Endothelial cell (in vitro differentiated cells): Measurements from ENCODE around the gene SLC17A4. TPM values are rescaled to one million over a fixed set of nuclear protein-coding genes. Genes with fewer than 3 reads are reported as not detected.
"Not testable (repeated sequence)": the region's sequence is repeated elsewhere in the genome, so short reads cannot be mapped to it uniquely, and the experiment has no call there.

Experiments used
- DNase-seq: peaks from one replicate; pipeline ENCODE4 v3.0.0; 2021; ENCODE audit warnings: low spot score
- H3K27ac Mint-ChIP-seq: one replicate; pipeline ENCODE4 v1.8.0; 2021; ENCODE audit warnings: mixed read lengths, inconsistent platforms; ENCODE audit not compliant: unreplicated experiment
- H3K27me3 Mint-ChIP-seq: one replicate; pipeline ENCODE4 v1.8.0; 2021; ENCODE audit warnings: mild to moderate bottlenecking, moderate library complexity, mixed read lengths, inconsistent platforms; ENCODE audit not compliant: unreplicated experiment
- H3K36me3 Mint-ChIP-seq: one replicate; pipeline ENCODE4 v1.8.0; 2021; ENCODE audit warnings: mild to moderate bottlenecking, low read depth, mixed read lengths, inconsistent platforms; ENCODE audit not compliant: unreplicated experiment
- H3K4me1 Mint-ChIP-seq: one replicate; pipeline ENCODE4 v1.8.0; 2021; ENCODE audit warnings: mild to moderate bottlenecking, mixed read lengths, inconsistent platforms; ENCODE audit not compliant: unreplicated experiment
- H3K4me3 Mint-ChIP-seq: one replicate; pipeline ENCODE4 v1.8.0; 2021; ENCODE audit warnings: mild to moderate bottlenecking, mixed read lengths, inconsistent platforms; ENCODE audit not compliant: unreplicated experiment
- H3K9me3 Mint-ChIP-seq: one replicate; pipeline ENCODE4 v1.8.0; 2021; ENCODE audit warnings: mixed read lengths, inconsistent platforms; ENCODE audit not compliant: unreplicated experiment
- total RNA-seq: library from RNA; stranded (reverse); fragmentation: NEBNext Ultra II Directional; extraction: Animal tissue kit (Norgen Biotek cat#: 25700); gene quantifications from one replicate; pipeline ENCODE4 v1.2.1, GENCODE V29; 2021; ENCODE audit not compliant: unreplicated experiment
- TF ChIP-seq, protein P1 (sequence below): fragments of 200-600 bp; sonication (generic); IDR thresholded peaks from one replicate; pipeline ENCODE4 v1.5.0; 2021; ENCODE audit warnings: antibody characterized with exemption; ENCODE audit not compliant: unreplicated experiment

SLC17A4 gene
- total RNA-seq, 1 donor from 2014 or later = not detected

DNA sequence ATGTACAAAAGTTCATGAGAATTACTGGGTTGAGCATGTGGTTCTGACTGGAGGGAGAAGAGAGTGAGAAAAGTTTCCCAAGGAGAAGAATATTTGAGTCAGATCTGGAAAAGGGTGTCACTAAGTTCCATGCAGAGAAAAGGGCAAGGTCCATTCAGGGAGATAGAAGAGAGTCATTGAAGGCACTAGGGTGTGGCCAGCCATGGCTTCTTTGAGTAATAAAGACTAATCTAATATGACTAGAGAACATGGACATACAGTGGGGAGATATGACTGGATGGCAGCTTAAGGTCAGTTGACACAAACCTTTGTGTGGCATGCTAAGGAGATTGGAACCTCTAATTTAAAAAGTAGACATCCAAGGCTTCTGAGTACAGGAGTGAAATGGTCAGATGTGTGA, 10.7 kb upstream of the SLC17A4 start:
- Mint-ChIP-seq H3K27ac (no peak overlapping the region), H3K4me1 (peaks cover 9% of the 10 kb centered on the region), H3K4me3 (no peak overlapping the region), H3K9me3 (no peaks in the 10 kb centered on the region), H3K27me3 (no peaks in the 10 kb centered on the region), H3K36me3 (no peaks in the 10 kb centered on the region)
- no peak for DNase-seq
- TF ChIP-seq, protein P1, sequence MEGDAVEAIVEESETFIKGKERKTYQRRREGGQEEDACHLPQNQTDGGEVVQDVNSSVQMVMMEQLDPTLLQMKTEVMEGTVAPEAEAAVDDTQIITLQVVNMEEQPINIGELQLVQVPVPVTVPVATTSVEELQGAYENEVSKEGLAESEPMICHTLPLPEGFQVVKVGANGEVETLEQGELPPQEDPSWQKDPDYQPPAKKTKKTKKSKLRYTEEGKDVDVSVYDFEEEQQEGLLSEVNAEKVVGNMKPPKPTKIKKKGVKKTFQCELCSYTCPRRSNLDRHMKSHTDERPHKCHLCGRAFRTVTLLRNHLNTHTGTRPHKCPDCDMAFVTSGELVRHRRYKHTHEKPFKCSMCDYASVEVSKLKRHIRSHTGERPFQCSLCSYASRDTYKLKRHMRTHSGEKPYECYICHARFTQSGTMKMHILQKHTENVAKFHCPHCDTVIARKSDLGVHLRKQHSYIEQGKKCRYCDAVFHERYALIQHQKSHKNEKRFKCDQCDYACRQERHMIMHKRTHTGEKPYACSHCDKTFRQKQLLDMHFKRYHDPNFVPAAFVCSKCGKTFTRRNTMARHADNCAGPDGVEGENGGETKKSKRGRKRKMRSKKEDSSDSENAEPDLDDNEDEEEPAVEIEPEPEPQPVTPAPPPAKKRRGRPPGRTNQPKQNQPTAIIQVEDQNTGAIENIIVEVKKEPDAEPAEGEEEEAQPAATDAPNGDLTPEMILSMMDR = no peak

DNA sequence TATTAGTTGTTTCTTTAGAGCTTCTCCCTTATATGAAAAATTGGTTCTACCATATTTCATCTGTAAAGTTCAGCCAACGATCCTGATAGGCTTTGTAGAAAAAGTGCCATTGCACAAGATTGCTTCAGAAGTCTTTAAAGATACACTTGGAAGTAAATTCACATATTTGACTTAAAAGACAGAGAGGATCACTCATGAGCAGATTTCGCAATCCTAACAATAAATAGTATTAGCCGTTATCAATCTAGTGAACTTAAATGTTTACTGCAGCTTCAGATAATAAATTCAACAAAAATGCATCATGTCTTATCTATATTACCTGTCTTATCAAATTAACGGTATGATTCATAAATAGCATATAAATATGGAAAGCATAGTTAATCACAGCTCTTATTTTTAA, 8.7 kb upstream of the SLC17A4 start:
- peaks cover 13% of the 10 kb centered on the region for H3K4me1 Mint-ChIP-seq
- no peak overlapping the region for H3K27ac Mint-ChIP-seq
- H3K36me3 Mint-ChIP-seq = no peaks in the 10 kb centered on the region
- TF ChIP-seq, protein P1 = no peak
- H3K4me3 Mint-ChIP-seq = no peak overlapping the region
- peaks cover 2% of the 10 kb centered on the region for H3K27me3 Mint-ChIP-seq
- no peaks in the 10 kb centered on the region for H3K9me3 Mint-ChIP-seq
- no peak for DNase-seq

DNA sequence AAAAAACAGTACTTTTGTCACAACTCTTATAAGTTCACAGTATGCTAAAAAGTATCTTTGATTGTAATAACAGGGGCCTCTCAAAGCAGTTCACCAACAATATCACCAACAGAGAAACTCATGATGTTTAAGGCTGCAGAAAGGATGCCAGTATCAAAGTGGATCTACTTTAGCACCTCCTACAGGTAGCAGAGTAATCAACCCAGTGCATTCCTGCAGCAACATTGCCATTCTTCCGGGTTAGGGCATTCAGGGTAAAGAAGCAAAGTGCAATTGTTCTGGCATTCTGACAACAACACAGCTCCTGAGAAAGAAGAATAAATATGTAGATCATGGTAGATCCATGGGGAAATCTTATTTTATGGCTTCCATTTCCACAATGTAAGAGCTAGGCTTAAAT, 7.6 kb upstream of the SLC17A4 start:
- H3K9me3 Mint-ChIP-seq = no peaks in the 10 kb centered on the region
- no peak overlapping the region for H3K4me3 Mint-ChIP-seq
- no peak for DNase-seq
- TF ChIP-seq, protein P1 = no peak
- peaks cover 2% of the 10 kb centered on the region for H3K27me3 Mint-ChIP-seq
- H3K27ac Mint-ChIP-seq = no peak overlapping the region
- H3K4me1 Mint-ChIP-seq = peaks cover 13% of the 10 kb centered on the region
- no peaks in the 10 kb centered on the region for H3K36me3 Mint-ChIP-seq

DNA sequence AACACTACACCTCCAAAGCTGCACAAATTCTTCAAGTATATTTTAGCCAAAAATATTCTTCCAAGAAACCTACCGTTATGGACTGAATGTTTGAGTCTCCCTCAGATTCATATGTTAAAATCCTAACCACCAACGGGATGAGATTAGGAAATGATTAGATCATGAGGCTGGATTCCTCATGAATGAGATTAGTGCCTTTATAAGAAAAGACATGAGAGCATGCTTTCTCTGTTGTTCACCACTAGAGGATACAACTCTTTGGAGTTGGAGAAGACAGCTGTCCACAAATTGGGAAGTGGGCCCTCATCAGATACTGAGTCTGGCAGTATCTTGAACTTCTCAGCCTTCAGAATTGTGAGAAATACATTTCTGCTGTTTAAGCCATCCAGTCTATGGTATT, 7.1 kb upstream of the SLC17A4 start:
- peaks cover 13% of the 10 kb centered on the region for H3K4me1 Mint-ChIP-seq
- no peaks in the 10 kb centered on the region for H3K36me3 Mint-ChIP-seq
- no peak overlapping the region for H3K27ac Mint-ChIP-seq
- peaks cover 2% of the 10 kb centered on the region for H3K27me3 Mint-ChIP-seq
- DNase-seq = no peak
- H3K4me3 Mint-ChIP-seq = no peak overlapping the region
- H3K9me3 Mint-ChIP-seq = no peaks in the 10 kb centered on the region
- TF ChIP-seq, protein P1 = no peak

DNA sequence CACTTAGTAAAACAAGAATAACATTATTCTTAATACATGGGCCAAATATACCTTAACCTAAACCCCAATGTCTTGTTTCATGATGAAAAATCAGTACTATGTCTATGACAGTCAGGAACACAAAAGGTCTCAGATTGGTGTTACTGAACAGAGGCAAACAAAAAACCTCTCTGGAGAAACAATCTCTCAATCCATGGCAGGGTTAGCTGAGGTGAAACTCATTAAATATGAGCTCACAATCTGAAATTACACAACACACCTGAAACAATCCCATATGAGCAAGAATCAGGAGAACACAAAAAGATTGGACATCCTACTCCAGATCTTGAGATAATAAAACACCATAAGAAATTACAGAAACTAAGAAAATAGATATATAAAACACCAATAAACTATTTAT, 6.5 kb upstream of the SLC17A4 start:
- no peak overlapping the region for H3K27ac Mint-ChIP-seq
- TF ChIP-seq, protein P1 = no peak
- peaks cover 13% of the 10 kb centered on the region for H3K4me1 Mint-ChIP-seq
- no peaks in the 10 kb centered on the region for H3K9me3 Mint-ChIP-seq
- H3K36me3 Mint-ChIP-seq = no peaks in the 10 kb centered on the region
- DNase-seq = no peak
- H3K27me3 Mint-ChIP-seq = peaks cover 2% of the 10 kb centered on the region
- no peak overlapping the region for H3K4me3 Mint-ChIP-seq

DNA sequence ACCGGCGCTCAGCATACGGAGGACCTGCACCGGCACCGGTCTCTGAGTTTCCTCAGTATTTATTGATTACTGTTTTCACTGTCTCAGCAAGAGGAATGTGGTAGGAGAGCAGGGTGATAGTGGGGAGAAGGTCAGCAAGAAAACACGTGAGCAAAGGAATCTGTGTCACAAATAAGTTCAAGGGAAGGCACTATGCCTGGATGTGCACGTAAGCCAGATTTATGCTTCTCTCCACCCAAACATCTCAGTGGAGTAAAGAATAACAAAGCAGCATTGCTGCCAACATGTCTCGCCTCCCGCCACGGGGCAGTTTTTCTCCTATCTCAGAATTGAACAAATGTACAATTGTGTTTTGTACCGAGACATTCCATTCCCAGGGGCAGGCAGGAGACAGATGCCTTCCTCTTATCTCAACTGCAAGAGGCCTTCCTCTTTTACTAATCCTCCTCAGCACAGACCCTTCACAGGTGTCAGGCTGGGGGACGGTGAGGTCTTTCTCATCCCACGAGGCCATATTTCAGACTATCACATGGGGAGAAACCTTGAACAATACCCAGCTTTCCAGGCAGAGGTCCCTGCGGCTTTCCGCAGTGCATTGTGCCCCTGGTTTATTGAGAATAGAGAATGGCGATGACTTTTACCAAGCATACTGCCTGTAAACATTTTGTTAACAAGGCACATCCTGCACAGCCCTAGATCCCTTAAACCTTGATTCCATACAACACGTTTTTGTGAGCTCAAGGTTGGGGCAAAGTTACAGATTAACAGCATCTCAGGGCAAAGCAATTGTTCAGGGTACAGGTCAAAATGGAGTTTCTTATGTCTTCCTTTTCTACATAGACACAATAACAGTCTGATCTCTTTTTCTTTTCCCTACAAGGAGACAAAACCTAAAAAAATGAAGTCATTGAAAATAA, 5.7 kb upstream of the SLC17A4 start:
- DNase-seq, H3K27me3 Mint-ChIP-seq, H3K4me3 Mint-ChIP-seq, H3K9me3 Mint-ChIP-seq, H3K36me3 Mint-ChIP-seq: not testable (repeated sequence)
- Mint-ChIP-seq H3K27ac (peak overlapping the region; percentile 24), H3K4me1 (peaks cover 13% of the 10 kb centered on the region)
